ENCODE measurements around the gene PCK1. TPM values are rescaled to one million over a fixed set of nuclear protein-coding genes. Genes with fewer than 3 reads are reported as not detected.

The PCK1 gene
- total and polyA plus RNA-seq, 2 of the 13 experiments (the other 11 are each of a cell fraction or from before 2014, with no cell fraction given): 6.5 to 12.6 TPM

DNA sequence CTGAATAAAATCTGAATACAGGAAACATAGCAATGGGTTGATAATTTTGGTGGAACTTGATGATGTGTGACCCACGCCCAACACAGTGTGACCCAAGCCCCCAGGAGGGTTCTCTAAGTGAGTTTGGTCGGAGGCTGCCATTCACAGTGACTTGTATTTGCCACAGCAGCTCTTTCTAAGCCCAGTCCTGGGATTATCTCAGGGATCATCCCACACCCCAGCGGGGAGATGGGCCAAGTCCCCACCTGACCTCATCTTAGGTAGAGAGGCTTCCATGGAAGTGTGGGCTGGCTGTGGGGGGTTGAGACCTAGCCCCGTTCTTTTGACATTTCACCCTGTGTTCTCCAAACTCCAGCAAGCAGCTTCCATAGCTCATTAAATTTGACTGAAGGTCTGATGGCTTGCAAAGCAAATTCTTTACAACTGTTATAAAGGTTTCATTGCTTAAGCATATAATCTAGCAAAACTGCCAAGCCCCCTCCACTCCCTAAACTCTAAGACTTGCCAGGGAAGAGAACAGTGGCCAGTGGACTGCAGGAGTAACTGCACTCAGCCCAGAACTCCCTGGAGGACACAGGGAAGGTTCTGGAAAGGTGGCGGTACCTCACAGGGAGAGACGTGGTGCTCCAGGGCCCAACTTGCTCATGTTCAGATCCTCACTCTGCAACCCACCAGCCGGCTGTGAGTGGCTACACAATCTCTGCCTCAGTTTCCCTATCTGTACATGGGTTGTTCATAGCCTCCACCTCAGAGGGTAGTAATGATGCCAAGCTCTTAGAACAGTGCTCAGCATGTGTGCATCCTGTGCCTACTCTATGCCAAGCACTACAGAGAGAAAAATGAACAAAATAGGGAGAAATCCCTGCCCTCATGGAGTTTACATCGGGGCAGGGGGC lies 1.0 kb upstream of the PCK1 start (continued):
- TF ChIP-seq, protein P1, sequence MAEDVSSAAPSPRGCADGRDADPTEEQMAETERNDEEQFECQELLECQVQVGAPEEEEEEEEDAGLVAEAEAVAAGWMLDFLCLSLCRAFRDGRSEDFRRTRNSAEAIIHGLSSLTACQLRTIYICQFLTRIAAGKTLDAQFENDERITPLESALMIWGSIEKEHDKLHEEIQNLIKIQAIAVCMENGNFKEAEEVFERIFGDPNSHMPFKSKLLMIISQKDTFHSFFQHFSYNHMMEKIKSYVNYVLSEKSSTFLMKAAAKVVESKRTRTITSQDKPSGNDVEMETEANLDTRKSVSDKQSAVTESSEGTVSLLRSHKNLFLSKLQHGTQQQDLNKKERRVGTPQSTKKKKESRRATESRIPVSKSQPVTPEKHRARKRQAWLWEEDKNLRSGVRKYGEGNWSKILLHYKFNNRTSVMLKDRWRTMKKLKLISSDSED (CRISPR knock-in tag; IDR thresholded peaks at IDR 0.05): peak; percentile 57; the same call in 1 of the 2 replicates
- TF ChIP-seq, protein P2, sequence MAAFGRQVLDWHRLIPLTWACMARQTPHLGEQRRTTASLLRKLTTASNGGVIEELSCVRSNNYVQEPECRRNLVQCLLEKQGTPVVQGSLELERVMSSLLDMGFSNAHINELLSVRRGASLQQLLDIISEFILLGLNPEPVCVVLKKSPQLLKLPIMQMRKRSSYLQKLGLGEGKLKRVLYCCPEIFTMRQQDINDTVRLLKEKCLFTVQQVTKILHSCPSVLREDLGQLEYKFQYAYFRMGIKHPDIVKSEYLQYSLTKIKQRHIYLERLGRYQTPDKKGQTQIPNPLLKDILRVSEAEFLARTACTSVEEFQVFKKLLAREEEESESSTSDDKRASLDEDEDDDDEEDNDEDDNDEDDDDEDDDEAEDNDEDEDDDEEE (CRISPR knock-in tag; IDR thresholded peaks at IDR 0.05): 0 out of 2 replicates have a peak, but pooled peaks have one; percentile 36
- TF ChIP-seq ZNF709 (CRISPR knock-in tag; IDR thresholded peaks at IDR 0.05): peak; percentile 15; the same call in 1 of the 2 replicates
- TF ChIP-seq, protein P3, sequence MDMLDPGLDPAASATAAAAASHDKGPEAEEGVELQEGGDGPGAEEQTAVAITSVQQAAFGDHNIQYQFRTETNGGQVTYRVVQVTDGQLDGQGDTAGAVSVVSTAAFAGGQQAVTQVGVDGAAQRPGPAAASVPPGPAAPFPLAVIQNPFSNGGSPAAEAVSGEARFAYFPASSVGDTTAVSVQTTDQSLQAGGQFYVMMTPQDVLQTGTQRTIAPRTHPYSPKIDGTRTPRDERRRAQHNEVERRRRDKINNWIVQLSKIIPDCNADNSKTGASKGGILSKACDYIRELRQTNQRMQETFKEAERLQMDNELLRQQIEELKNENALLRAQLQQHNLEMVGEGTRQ (IDR thresholded peaks at IDR 0.05; ENCODE audit: low read depth, low read length): peak; percentile 20; the same call in 1 of the 2 replicates
- TF ChIP-seq, protein P3 (CRISPR knock-in tag; IDR thresholded peaks at IDR 0.05; ENCODE audit: borderline replicate concordance): no peak; the same call in none of the 2 replicates
- TF ChIP-seq BORCS8-MEF2B (CRISPR knock-in tag; IDR thresholded peaks at IDR 0.05): 0 out of 2 replicates have a peak, but pooled peaks have one; percentile 3
- TF ChIP-seq ZNF33B (CRISPR knock-in tag; IDR thresholded peaks at IDR 0.05): no peak
- TF ChIP-seq, protein P4, sequence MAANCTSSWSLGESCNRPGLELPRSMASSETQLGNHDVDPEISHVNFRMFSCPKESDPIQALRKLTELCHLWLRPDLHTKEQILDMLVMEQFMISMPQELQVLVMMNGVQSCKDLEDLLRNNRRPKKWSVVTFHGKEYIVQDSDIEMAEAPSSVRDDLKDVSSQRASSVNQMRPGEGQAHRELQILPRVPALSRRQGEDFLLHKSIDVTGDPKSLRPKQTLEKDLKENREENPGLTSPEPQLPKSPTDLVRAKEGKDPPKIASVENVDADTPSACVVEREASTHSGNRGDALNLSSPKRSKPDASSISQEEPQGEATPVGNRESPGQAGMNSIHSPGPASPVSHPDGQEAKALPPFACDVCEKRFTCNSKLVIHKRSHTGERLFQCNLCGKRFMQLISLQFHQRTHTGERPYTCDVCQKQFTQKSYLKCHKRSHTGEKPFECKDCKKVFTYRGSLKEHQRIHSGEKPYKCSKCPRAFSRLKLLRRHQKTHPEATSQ (CRISPR knock-in tag; IDR thresholded peaks at IDR 0.05; ENCODE audit: borderline replicate concordance): no peak
- TF ChIP-seq, protein P5, sequence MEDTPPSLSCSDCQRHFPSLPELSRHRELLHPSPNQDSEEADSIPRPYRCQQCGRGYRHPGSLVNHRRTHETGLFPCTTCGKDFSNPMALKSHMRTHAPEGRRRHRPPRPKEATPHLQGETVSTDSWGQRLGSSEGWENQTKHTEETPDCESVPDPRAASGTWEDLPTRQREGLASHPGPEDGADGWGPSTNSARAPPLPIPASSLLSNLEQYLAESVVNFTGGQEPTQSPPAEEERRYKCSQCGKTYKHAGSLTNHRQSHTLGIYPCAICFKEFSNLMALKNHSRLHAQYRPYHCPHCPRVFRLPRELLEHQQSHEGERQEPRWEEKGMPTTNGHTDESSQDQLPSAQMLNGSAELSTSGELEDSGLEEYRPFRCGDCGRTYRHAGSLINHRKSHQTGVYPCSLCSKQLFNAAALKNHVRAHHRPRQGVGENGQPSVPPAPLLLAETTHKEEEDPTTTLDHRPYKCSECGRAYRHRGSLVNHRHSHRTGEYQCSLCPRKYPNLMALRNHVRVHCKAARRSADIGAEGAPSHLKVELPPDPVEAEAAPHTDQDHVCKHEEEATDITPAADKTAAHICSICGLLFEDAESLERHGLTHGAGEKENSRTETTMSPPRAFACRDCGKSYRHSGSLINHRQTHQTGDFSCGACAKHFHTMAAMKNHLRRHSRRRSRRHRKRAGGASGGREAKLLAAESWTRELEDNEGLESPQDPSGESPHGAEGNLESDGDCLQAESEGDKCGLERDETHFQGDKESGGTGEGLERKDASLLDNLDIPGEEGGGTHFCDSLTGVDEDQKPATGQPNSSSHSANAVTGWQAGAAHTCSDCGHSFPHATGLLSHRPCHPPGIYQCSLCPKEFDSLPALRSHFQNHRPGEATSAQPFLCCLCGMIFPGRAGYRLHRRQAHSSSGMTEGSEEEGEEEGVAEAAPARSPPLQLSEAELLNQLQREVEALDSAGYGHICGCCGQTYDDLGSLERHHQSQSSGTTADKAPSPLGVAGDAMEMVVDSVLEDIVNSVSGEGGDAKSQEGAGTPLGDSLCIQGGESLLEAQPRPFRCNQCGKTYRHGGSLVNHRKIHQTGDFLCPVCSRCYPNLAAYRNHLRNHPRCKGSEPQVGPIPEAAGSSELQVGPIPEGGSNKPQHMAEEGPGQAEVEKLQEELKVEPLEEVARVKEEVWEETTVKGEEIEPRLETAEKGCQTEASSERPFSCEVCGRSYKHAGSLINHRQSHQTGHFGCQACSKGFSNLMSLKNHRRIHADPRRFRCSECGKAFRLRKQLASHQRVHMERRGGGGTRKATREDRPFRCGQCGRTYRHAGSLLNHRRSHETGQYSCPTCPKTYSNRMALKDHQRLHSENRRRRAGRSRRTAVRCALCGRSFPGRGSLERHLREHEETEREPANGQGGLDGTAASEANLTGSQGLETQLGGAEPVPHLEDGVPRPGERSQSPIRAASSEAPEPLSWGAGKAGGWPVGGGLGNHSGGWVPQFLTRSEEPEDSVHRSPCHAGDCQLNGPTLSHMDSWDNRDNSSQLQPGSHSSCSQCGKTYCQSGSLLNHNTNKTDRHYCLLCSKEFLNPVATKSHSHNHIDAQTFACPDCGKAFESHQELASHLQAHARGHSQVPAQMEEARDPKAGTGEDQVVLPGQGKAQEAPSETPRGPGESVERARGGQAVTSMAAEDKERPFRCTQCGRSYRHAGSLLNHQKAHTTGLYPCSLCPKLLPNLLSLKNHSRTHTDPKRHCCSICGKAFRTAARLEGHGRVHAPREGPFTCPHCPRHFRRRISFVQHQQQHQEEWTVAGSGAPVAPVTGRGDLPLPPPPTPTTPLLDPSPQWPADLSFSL (CRISPR knock-in tag; IDR thresholded peaks at IDR 0.05): no peak
- TF ChIP-seq ZNF883 (CRISPR knock-in tag; IDR thresholded peaks at IDR 0.05; ENCODE audit: not compliant biosample characterization): peak; percentile 8
- TF ChIP-seq NR1H2 (CRISPR knock-in tag; IDR thresholded peaks at IDR 0.05; ENCODE audit: borderline replicate concordance, low read depth): no peak
- TF ChIP-seq HMGA1 (CRISPR knock-in tag; conservative IDR thresholded peaks at IDR 0.05): no peak
- peak; percentile 44; the same call in 1 of the 2 replicates for TF ChIP-seq CC2D1A (CRISPR knock-in tag; IDR thresholded peaks at IDR 0.05)
- TF ChIP-seq ZNF720 (CRISPR knock-in tag; IDR thresholded peaks at IDR 0.05): no peak
